HG02870 (cell line): Measurements from ENCODE around the gene NOXA1.

Experiments used
- ATAC-seq: cut with Tn5 transposase; IDR thresholded peaks from one replicate; pipeline ENCODE4 v1.9.1; 2021; ENCODE audit warnings: mild to moderate bottlenecking, moderate library complexity; ENCODE audit not compliant: unreplicated experiment

Gene NOXA1

GRCh38 chr9:137387891-137388560, 35.2 kb upstream of the NOXA1 start:
- no peak for ATAC-seq

- ATAC-seq, result no peak
Observed at GRCh38 chr9:137388589-137389427, 34.4 kb upstream of the NOXA1 start.

GRCh38 chr9:137389428-137389746, 33.8 kb upstream of the NOXA1 start:
- no peak for ATAC-seq

- ATAC-seq, result no peak
Observed at GRCh38 chr9:137390553-137391410, 32.4 kb upstream of the NOXA1 start.

GRCh38 chr9:137391411-137391754, 31.8 kb upstream of the NOXA1 start:
- ATAC-seq, result no peak

- ATAC-seq, result no peak
Observed at GRCh38 chr9:137392232-137393007, 30.8 kb upstream of the NOXA1 start.

- no peak for ATAC-seq
Observed at GRCh38 chr9:137393176-137394150, 29.7 kb upstream of the NOXA1 start.

- ATAC-seq, result no peak
Observed at GRCh38 chr9:137394866-137395665, 28.1 kb upstream of the NOXA1 start.

GRCh38 chr9:137395666-137396010, 27.6 kb upstream of the NOXA1 start:
- no peak for ATAC-seq

GRCh38 chr9:137396227-137396626, 27.0 kb upstream of the NOXA1 start:
- no peak for ATAC-seq

GRCh38 chr9:137396634-137397367, 26.4 kb upstream of the NOXA1 start:
- no peak for ATAC-seq

GRCh38 chr9:137397675-137398423, 25.3 kb upstream of the NOXA1 start:
- no peak for ATAC-seq

GRCh38 chr9:137398561-137399468, 24.4 kb upstream of the NOXA1 start:
- ATAC-seq, result no peak

- no peak for ATAC-seq
Observed at GRCh38 chr9:137402746-137403145, 20.4 kb upstream of the NOXA1 start.

GRCh38 chr9:137403269-137403668, 19.9 kb upstream of the NOXA1 start:
- no peak for ATAC-seq

GRCh38 chr9:137404961-137405567, 18.1 kb upstream of the NOXA1 start:
- no peak for ATAC-seq
